Activated naive CD8-positive, alpha-beta T cell treated with anti-CD3 and anti-CD28 coated beads for 36 hours (primary cell): Measurements from ENCODE around the gene HDAC3. TPM values are rescaled to one million over a fixed set of nuclear protein-coding genes. Genes with fewer than 3 reads are reported as not detected.
A peak's percentile ranks its signal among the peaks of the same experiment; 100 is the strongest.

ENCODE experiments used
- DNase-seq: peaks from one replicate; pipeline ENCODE4 v3.0.0; 2021
- H3K27ac Mint-ChIP-seq: one replicate; pipeline ENCODE4 v1.8.0; 2022; ENCODE audit warnings: mild to moderate bottlenecking, moderate library complexity, mixed read lengths
- H3K27me3 Mint-ChIP-seq: one replicate; pipeline ENCODE4 v1.8.0; 2022; ENCODE audit warnings: mild to moderate bottlenecking, mixed read lengths
- H3K36me3 Mint-ChIP-seq: one replicate; pipeline ENCODE4 v1.8.0; 2021; ENCODE audit warnings: mild to moderate bottlenecking, mixed read lengths
- H3K4me1 Mint-ChIP-seq: one replicate; pipeline ENCODE4 v1.8.0; 2021; ENCODE audit warnings: mixed read lengths
- H3K4me3 Mint-ChIP-seq: one replicate; pipeline ENCODE4 v1.8.0; 2022; ENCODE audit warnings: mild to moderate bottlenecking, moderate library complexity, mixed read lengths
- H3K9me3 Mint-ChIP-seq: one replicate; pipeline ENCODE4 v1.8.0; 2022; ENCODE audit warnings: mixed read lengths
- total RNA-seq, 2 experiments: library from RNA; stranded (reverse); gene quantifications; one replicate each; pipeline ENCODE4 v1.2.3, GENCODE V29; 2021

Gene HDAC3
- total RNA-seq, 2 experiments from 2014 or later, result 83.4 to 84.6 TPM

DNA sequence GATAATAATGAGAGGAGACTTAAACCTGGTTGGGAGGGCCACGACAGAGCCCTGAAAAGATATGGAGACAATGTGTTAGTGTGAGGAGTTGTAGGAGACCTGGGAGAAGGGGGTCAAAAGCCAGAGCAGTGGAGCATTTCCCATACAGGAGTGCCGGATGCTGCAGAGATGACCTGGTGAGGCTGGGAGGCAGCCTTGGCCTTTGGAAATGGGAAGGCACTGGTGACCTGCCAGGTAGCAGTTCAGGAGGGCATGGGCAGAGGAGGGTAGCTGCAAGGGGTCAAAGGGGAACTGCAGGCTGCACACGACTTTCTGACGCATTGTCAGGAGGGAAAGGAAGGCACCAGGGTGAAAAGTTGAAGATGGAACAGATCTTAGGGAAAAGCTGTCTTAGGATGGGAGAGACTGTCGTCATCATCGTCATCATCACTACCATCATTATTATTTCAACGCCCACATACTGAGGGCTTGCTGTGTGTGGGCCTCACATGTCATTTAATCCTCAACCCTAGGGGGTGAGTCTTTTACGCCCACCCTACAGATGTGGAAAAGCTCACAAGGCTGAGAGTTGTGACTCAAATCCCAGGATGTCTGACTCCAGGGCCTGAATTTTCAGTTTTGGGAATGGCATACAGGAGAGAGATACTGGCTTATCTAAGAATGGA, 32.1 kb upstream of the HDAC3 start:
- no peak for DNase-seq
- no peaks in the 10 kb centered on the region for H3K36me3 Mint-ChIP-seq
- H3K27me3 Mint-ChIP-seq, result no peaks in the 10 kb centered on the region
- H3K9me3 Mint-ChIP-seq, result no peaks in the 10 kb centered on the region
- no peak overlapping the region for H3K4me3 Mint-ChIP-seq
- no peak overlapping the region for H3K27ac Mint-ChIP-seq
- H3K4me1 Mint-ChIP-seq, result peaks cover 4% of the 10 kb centered on the region

DNA sequence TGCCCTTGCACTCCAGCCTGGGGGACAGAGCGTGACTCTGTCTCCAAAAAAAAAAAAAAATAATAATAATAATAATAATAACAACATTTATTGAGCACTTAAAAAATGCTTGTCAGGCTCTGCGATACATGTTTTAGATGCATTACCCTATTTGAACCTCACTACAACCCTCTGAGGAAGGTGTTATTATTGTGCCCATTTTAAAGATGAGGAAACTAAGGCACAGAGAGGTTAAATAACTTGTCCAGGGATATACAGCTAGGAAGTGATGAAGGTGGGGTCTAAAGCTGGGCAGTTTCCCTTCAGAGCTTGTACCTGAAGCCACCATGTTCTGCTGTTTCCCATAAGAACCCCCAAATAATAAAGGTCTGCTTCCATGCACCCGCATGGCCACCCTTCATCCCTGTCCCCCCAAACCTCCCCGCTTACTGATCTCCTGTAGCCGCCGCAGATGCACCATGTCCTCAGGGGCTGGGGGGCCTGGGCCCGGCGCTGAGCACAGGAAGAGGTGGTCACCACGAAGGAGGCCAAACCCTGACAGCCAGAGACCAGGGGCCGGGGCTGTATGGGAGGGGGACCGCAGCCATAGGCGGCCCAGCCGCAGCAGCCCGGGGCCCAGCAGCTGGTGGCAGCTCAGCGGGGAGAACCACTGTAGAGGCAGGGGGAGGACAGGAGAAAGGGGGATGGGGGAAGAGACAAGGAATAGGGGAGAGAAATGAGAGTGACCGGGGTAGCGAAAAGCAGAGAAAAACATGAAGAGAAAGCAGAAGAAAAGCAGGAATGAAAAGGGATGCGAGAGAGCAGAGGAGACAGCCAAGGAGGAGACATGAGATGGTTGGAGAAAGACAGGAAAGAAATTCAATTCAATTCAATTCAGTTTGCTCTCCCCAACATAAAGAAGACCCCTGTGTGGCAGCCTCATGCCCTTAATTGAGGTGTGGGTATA, 29.6 kb upstream of the HDAC3 start:
- H3K36me3 Mint-ChIP-seq, result no peaks in the 10 kb centered on the region
- H3K27ac Mint-ChIP-seq, result no peak overlapping the region
- H3K4me3 Mint-ChIP-seq, result no peak overlapping the region
- no peaks in the 10 kb centered on the region for H3K27me3 Mint-ChIP-seq
- H3K4me1 Mint-ChIP-seq, result peaks cover 4% of the 10 kb centered on the region
- DNase-seq, result no peak
- no peaks in the 10 kb centered on the region for H3K9me3 Mint-ChIP-seq

DNA sequence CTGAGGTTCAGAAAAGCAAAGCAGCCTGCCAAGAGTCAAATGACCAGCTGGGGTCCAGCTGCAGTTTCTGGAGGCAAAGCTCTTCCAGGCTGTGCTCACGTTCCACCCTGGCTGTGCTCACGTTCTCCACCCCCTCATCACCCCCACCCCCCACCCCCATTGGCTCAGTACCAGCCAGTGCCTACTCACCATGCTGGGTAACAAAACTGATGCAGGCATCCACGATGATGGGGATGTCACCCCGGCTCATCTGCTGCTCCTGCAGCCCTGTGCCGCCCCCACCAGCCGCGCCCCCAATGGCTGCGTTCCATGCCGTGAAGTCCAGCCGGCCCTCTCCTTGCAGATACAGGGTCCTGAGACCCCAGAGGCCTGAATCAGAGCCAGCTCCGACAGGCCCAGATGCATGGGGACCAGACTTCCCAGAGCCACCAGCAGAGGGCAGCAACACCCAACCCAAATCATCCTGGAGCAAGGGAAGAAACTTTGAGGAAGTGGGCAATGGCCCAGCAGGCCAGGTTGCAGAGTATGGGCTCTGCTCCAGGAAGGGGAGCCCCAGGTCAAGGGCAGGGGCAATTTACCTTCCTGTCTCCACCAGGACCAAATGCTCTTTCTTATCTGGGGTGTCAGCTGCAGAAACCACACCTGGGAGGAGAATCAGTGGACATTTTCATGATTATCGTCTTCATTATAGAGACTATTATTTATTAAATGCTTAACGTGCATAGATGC, 28.2 kb upstream of the HDAC3 start:
- H3K4me3 Mint-ChIP-seq, result no peak overlapping the region
- no peak overlapping the region for H3K27ac Mint-ChIP-seq
- H3K9me3 Mint-ChIP-seq, result no peaks in the 10 kb centered on the region
- H3K4me1 Mint-ChIP-seq, result peaks cover 4% of the 10 kb centered on the region
- H3K36me3 Mint-ChIP-seq, result no peaks in the 10 kb centered on the region
- peak; percentile 69 for DNase-seq
- H3K27me3 Mint-ChIP-seq, result no peaks in the 10 kb centered on the region

DNA sequence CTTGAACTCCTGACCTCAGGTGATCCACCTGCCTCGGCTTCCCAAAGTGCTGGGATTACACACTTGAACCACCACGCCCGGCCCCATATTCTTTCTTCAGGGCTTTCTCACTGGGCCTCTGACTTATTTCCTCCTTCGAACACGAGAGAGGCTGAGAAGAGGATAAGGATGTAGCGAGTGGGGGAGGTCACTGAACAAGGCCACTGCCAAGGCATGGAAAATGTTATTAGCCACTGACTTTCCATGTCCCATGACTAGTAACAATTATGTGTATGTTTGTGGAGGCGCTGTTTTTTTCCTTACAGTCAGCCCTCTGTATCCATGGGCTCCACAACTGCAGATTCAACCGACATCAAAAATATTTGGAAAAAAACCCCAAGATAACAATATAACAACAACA, 26.9 kb upstream of the HDAC3 start:
- Mint-ChIP-seq H3K36me3 (no peaks in the 10 kb centered on the region), H3K4me1 (peaks cover 4% of the 10 kb centered on the region), H3K27me3 (no peaks in the 10 kb centered on the region), H3K27ac (no peak overlapping the region), H3K9me3 (no peaks in the 10 kb centered on the region), H3K4me3 (no peak overlapping the region)
- no peak for DNase-seq

DNA sequence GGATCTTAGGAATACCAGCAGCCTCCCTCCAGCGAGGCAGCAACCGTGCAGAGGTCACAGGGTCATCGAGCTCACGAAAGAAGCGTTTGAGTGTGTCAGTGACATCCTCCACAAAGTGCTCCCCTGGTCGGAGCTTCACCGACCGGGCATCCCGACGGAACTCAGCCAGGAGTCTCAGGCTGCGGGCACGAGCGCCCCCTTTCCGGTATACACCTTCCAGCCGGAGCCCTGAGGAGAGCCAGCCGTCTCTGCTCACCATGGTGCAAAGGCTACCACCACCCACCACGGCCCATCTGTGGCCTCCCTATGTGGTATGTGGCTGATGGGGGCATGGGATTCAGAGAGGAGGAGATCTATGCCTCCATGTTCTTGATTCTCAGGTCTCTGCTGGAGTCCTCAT, 25.4 kb upstream of the HDAC3 start:
- Mint-ChIP-seq H3K27ac (no peak overlapping the region), H3K27me3 (no peaks in the 10 kb centered on the region), H3K4me1 (peaks cover 4% of the 10 kb centered on the region), H3K4me3 (no peak overlapping the region), H3K36me3 (no peaks in the 10 kb centered on the region), H3K9me3 (no peaks in the 10 kb centered on the region)
- DNase-seq, result no peak

DNA sequence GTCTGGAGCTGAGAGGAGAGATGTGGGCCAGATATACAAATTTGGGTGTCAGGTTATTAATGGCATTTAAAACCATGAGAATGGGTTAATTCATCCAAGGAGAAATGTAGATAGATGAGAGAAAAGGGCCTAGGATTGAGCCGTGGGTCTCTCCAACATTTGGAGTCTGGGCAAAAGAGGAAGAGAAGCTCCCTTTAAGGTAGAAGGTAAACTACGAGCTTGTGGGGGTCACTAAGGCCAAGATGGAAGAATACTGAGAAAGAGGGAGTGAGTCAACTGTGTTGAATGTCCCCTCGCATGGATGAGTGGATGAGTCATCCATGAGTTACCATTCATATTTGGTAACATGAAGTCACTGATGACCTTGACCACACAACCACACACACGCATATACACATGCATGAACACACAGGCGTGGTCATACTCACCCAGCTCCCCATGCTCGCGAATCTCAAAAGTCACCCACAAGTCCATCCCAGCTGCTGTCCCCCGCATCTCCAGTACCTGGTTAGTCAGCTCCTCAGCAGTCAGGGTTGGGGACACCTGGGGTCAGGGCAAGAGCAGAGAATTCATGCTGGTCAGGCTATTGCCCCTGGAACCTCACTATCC, 21.4 kb upstream of the HDAC3 start:
- DNase-seq, result no peak
- no peaks in the 10 kb centered on the region for H3K4me1 Mint-ChIP-seq
- H3K27me3 Mint-ChIP-seq, result no peaks in the 10 kb centered on the region
- H3K9me3 Mint-ChIP-seq, result no peaks in the 10 kb centered on the region
- no peak overlapping the region for H3K27ac Mint-ChIP-seq
- H3K36me3 Mint-ChIP-seq, result peaks cover 3% of the 10 kb centered on the region
- no peak overlapping the region for H3K4me3 Mint-ChIP-seq

DNA sequence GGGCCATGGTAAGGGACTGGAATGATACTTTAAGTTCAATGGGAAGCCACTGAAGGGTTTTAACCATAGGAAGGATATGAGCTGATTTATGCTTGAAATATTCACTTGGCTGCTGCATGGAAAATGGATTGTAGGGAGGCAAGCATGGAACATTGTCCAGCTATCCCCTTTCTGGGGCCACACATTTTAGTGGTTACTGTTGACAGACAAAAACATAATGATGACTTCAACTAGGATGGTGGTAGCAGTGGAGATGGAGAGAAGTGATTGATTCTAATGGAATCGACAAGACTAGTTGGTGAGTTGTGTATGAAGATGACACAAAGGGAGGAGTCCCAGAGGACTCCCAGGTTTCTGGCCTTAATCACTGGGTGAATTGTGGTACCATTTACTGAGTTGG, 20.8 kb upstream of the HDAC3 start:
- DNase-seq, result no peak
- Mint-ChIP-seq H3K27me3 (no peaks in the 10 kb centered on the region), H3K4me3 (no peak overlapping the region), H3K36me3 (peaks cover 3% of the 10 kb centered on the region), H3K9me3 (no peaks in the 10 kb centered on the region), H3K4me1 (no peaks in the 10 kb centered on the region), H3K27ac (no peak overlapping the region)

DNA sequence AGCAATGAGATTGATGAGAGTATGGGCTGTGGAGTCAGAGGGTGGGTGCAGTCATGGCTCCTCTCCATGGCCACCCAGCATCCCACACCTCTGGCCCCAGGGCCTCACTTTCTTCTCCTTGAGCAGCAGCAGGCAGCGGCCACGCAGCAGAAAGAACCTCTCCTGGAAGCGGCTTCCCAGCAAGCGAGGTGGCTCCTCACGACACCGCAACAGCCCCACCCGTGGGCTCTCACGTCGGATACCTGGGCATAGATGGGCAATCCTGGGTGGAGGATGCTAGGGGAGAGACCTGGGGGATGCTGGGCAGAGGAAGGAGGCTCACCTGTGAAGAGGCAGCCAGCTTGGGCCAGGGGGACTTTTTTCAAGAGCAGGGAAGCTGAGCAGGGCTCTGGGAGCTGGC, 19.7 kb upstream of the HDAC3 start:
- H3K36me3 Mint-ChIP-seq, result peaks cover 3% of the 10 kb centered on the region
- no peak overlapping the region for H3K4me3 Mint-ChIP-seq
- peaks cover 8% of the 10 kb centered on the region for H3K4me1 Mint-ChIP-seq
- no peaks in the 10 kb centered on the region for H3K27me3 Mint-ChIP-seq
- no peaks in the 10 kb centered on the region for H3K9me3 Mint-ChIP-seq
- DNase-seq, result no peak
- H3K27ac Mint-ChIP-seq, result no peak overlapping the region

DNA sequence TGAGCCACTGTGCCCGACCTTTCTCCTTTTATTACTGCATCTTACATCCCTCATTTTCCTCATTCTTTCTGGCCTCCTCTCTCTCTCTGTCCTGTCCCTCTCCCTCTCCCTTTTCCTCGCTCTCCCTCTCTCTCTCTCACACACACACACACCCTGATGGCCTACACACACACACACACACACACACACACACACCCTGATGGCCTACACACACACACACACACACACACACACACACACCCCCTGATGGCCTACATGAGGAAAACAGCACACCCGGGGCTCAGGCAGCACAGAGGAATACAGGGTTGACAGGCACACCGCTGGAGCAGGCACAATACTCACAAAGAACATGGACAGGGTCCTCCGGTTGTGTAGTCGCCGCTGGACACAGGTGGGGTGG, 18.4 kb upstream of the HDAC3 start:
- Mint-ChIP-seq H3K4me3 (no peak overlapping the region), H3K9me3 (no peaks in the 10 kb centered on the region), H3K27me3 (no peaks in the 10 kb centered on the region), H3K27ac (no peak overlapping the region), H3K36me3 (peaks cover 3% of the 10 kb centered on the region), H3K4me1 (peaks cover 15% of the 10 kb centered on the region)
- no peak for DNase-seq

DNA sequence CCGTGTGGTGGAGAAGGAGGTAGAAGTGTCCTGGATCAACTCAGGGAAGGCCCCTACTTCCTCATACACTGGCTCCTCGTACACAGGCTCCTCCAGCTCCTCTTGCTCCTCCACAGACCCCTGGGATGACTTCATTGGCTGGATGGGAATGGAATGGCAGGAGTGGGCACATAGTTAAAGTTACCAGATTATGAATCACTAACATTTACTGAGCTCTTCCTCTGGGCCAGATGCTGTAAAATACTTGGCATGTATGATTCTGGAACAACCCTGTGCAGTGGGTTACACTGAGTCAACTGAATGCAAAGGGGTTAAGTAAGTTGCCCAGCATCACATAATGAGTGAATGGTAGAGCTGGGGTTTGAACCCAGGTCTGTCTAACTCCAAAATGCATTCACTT, 17.6 kb upstream of the HDAC3 start:
- peaks cover 3% of the 10 kb centered on the region for H3K36me3 Mint-ChIP-seq
- DNase-seq, result no peak
- H3K4me3 Mint-ChIP-seq, result no peak overlapping the region
- no peak overlapping the region for H3K27ac Mint-ChIP-seq
- peaks cover 20% of the 10 kb centered on the region for H3K4me1 Mint-ChIP-seq
- no peaks in the 10 kb centered on the region for H3K9me3 Mint-ChIP-seq
- no peaks in the 10 kb centered on the region for H3K27me3 Mint-ChIP-seq

DNA sequence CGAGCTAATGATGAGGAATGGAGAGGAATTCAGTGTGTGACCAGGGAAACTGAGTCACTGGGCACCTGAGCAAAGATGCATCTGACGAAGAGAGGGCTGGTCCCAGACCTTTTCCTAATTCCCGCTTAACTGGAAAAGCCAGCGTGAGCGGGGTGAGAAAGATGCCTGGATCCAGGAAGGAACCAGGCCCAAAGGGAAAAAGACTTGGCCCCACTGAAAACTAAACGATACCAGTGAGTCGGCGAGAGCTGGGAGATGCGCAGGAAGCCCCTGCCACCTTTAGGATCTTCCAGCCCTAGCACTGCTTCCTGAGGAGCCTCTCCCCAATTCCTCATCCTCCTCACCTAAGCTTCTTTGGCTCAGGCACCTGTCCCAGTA, 15.1 kb upstream of the HDAC3 start:
- Mint-ChIP-seq H3K27me3 (no peaks in the 10 kb centered on the region), H3K9me3 (no peaks in the 10 kb centered on the region), H3K4me1 (peaks cover 23% of the 10 kb centered on the region), H3K36me3 (peaks cover 5% of the 10 kb centered on the region), H3K4me3 (peak overlapping the region; percentile 95), H3K27ac (peak overlapping the region; percentile 42)
- no peak for DNase-seq

DNA sequence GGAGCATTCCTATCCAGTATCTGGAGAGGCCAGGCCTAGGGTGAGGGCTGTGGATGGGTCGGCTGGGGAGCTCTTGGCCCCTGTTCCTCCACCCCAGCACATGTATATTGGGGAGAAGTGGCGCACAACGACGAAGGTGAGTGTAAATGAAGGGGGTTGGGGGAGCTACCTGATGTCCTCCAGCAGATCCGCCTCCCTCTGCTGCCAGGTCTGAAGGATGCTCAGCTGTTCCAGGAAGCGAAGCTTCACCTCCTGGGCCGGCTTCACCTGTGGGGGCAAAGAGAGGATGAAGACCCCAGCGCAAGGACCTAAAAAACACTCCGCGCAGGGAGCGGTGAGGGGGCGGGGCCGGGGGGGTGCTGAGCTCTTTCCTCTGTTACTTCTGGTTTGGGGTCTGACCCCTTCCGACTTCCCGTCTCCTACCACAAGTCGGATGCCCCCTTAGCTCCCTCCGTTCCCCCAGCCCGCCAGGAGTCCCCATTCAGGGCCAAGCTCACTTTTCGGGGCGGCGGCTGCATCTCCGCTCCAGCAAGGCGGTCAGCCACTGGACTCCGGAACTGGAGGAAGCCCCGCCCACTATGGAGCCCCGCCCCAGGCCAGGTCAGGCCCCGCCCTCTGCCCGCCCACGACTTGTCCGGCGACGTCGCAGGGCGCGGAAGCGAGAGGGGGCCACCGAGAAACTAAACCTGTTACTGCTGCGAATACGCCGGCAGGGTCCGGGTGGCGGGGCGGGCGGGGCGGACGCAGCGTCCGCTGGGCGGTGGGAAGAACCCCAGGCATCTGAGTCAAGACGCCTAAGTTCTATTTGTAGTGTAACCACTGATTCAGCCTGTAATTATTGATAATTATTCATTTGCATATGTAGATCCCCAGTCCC, 14.4 kb upstream of the HDAC3 start, which contains the start of gene FCHSD1:
Gene FCHSD1 (minus strand): TSS at position 568 of the 877 bp plus-strand sequence. CDS start 50 bp downstream, at position 518.
- peak; percentile 83 for DNase-seq
- Mint-ChIP-seq H3K9me3 (no peaks in the 10 kb centered on the region), H3K27me3 (no peaks in the 10 kb centered on the region), H3K27ac (peak within 1 kb of the TSS; percentile 92), H3K4me1 (peaks cover 23% of the 10 kb centered on the region), H3K36me3 (peaks cover 5% of the 10 kb centered on the region), H3K4me3 (peak within 1 kb of the TSS; percentile 95)

DNA sequence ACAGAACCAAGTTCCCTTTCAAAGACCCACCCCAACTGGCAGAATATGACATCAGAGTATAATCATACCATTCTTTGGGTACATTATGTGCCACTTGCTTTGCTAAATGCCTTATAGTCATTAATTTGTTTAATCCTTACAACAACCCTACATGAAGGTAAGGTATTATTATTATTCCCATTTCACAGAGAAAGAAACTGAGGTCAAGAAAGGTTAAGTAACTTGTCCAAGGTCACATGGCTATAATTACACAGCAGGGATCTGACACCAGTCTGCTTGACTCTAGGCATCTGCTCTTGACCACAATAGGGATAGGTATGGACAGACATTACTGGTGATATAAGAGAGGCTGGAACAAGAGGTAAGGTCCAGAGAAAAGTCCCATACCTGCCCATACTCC, 13.3 kb upstream of the HDAC3 start:
- no peaks in the 10 kb centered on the region for H3K9me3 Mint-ChIP-seq
- peak overlapping the region; percentile 44 for H3K4me3 Mint-ChIP-seq
- no peak overlapping the region for H3K27ac Mint-ChIP-seq
- H3K27me3 Mint-ChIP-seq, result no peaks in the 10 kb centered on the region
- peaks cover 3% of the 10 kb centered on the region for H3K36me3 Mint-ChIP-seq
- H3K4me1 Mint-ChIP-seq, result peaks cover 23% of the 10 kb centered on the region
- DNase-seq, result no peak

DNA sequence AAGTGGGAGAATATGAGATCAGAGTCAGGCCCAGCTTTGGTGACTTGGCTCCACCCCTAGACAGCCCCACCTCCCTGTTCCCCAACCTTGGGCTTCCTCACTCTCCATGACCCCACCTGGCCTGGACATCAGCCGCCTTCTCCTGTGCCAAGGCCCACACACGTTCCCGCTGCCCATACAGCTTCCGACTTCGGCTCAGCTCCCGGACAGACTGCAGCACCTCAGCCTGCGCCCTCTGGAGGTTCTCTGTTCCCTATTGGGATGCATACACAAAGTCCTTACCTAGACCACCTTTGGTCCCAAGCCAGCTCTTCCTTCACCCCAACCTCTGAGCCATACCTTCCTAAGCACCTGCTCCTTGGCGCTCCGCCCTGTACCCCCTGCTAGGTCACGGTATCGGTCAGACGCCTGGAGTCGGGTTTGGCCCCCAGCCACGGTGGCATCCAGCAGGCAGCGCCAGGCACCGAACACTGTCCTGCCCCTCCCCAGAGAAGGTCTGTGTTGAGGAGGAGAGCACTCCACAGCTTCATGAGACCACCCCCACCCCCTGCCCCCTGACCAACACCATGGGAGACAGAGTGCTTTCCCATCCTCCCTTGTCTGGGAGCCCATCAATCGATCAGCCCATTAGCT, 12.5 kb upstream of the HDAC3 start:
- no peak for DNase-seq
- no peak overlapping the region for H3K27ac Mint-ChIP-seq
- H3K4me3 Mint-ChIP-seq, result no peak overlapping the region
- no peaks in the 10 kb centered on the region for H3K9me3 Mint-ChIP-seq
- no peaks in the 10 kb centered on the region for H3K27me3 Mint-ChIP-seq
- peaks cover 7% of the 10 kb centered on the region for H3K36me3 Mint-ChIP-seq
- H3K4me1 Mint-ChIP-seq, result peaks cover 23% of the 10 kb centered on the region
